HG02623 (cell line): Measurements from ENCODE around the gene E4F1.

Experiments used
- ATAC-seq: cut with Tn5 transposase; IDR thresholded peaks from one replicate; pipeline ENCODE4 v1.9.1; 2021; ENCODE audit warnings: moderate library complexity; ENCODE audit not compliant: unreplicated experiment

Gene E4F1

GRCh38 chr16:2205967-2206313 lies 17.5 kb upstream of the E4F1 start:
- ATAC-seq: no peak

- no peak for ATAC-seq
These were observed 17.0 kb upstream of the E4F1 start for GRCh38 chr16:2206420-2206779.

GRCh38 chr16:2206780-2207433 lies 16.5 kb upstream of the E4F1 start:
- ATAC-seq: no peak

GRCh38 chr16:2207872-2208271 lies 15.5 kb upstream of the E4F1 start:
- ATAC-seq: no peak

GRCh38 chr16:2208308-2208707 lies 15.1 kb upstream of the E4F1 start:
- ATAC-seq: no peak

- no peak for ATAC-seq
These were observed 14.6 kb upstream of the E4F1 start for GRCh38 chr16:2208772-2209171.

- no peak for ATAC-seq
These were observed 14.0 kb upstream of the E4F1 start for GRCh38 chr16:2209258-2210008.

- ATAC-seq: no peak
These were observed 13.4 kb upstream of the E4F1 start for GRCh38 chr16:2210009-2210332.

GRCh38 chr16:2210386-2211365 lies 12.7 kb upstream of the E4F1 start, which contains the start of gene BRICD5:
Gene BRICD5 (minus strand): TSS chr16:2210863. CDS start chr16:2210833, 30 bp downstream.
- ATAC-seq: no peak

- ATAC-seq: no peak
These were observed 11.5 kb upstream of the E4F1 start for GRCh38 chr16:2211923-2212347.

GRCh38 chr16:2212362-2213324 lies 10.7 kb upstream of the E4F1 start:
- no peak for ATAC-seq

GRCh38 chr16:2213817-2214718 lies 9.3 kb upstream of the E4F1 start:
- no peak for ATAC-seq

GRCh38 chr16:2214719-2214968 lies 8.7 kb upstream of the E4F1 start, which contains the start of gene PGP:
Gene PGP (minus strand): TSS chr16:2214840. CDS start chr16:2214777, 63 bp downstream.
- no peak for ATAC-seq

GRCh38 chr16:2216330-2216729 lies 7.1 kb upstream of the E4F1 start:
- no peak for ATAC-seq

GRCh38 chr16:2223942-2224486 lies 623 bp downstream of the E4F1 start:
- peak; percentile 8 for ATAC-seq

- ATAC-seq: no peak
These were observed 2.9 kb downstream of the E4F1 start for GRCh38 chr16:2226245-2226793.

- no peak for ATAC-seq
These were observed 3.5 kb downstream of the E4F1 start for GRCh38 chr16:2226918-2227317.

- no peak for ATAC-seq
These were observed 4.9 kb downstream of the E4F1 start for GRCh38 chr16:2228161-2228824.

GRCh38 chr16:2229091-2229490 lies 5.7 kb downstream of the E4F1 start:
- ATAC-seq: no peak
